ENCODE data around the gene NPAT.
"Not testable (repeated sequence)": the region's sequence is repeated elsewhere in the genome, so short reads cannot be mapped to it uniquely, and the experiment has no call there.

NPAT gene

DNA sequence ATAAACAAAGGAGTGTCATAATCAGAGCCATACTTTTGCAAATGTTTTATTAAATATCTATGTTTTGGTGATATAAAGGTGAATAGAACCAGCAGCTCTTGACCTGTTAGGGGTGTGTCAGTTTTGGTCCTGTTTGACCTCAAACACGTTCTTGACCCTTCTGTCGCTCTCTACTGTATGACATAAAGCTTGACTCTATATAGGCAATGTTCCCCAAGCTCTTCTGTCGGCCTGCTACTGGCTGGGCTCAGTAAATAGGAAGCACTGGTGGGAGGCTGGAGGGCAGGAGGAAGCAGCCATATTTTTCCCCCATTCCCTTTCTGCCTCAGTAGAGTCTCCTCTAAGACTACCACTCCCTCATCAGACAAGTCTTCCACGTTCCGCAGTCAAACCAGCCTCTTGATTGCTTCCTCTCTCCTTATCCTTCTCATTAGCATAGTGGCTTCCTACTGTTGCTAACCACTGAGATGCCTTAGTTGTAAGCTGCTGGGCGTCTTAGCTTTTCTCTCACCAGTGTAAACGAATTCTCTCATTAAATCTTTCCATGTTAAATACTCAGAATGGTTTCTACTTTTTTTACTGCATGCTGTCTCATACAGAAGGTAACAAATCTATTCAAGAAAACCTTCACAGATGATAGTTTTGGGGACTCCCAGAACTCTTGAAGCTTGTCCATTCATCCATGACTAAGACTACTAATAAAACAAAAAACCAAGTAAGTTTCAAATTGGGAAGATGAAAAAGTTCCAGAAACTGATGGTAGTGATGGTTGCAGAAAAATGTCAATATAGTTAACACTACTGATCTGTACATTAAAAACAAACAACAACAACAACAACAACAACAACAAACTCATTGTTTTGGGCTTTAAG is 3.3 kb downstream of the NPAT start:
- DNase-seq: no peak

DNA sequence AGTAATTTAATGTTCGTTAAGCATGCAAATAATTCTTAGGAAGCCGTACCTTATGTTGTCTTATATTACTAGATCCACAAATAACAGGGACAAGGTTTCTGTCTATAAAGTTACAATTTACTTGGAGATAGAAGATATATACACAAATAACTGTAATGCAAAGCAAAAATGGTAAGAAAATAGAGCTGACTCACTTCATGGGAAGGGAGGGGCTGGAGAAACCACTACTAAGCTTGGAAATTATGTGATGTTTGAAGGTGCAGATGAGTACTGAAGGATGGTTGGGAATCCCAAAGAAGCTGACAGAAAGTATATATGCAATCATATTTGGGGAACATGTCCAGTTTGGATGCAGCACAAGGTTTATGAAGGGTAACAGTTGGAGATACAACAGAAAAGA is 4.0 kb downstream of the NPAT start:
- no peak for DNase-seq

- no peak for DNase-seq
Measured at GRCh38 chr11:108216988-108217387, 5.5 kb downstream of the NPAT start.

GRCh38 chr11:108213784-108214183 is 8.7 kb downstream of the NPAT start:
- no peak for DNase-seq

DNA sequence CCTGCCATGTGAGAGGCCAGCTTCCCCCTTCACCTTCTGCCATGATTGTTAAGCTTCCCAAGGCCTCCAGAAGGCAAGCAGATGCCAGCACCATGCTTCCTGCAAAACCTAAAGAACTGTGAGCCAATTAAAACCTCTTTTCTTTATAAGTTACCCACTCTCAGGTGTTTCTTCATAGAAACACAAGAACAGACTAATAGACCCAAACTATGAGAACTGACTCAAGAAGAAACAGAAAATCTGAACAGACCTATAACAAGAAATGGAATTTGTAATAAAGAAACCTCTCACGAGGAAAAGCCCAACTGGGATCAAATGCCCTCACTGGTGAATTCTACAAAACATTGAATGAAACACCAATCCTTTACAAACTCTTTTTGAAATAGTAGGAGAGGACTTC is 12.0 kb downstream of the NPAT start:
- DNase-seq: no peak

DNA sequence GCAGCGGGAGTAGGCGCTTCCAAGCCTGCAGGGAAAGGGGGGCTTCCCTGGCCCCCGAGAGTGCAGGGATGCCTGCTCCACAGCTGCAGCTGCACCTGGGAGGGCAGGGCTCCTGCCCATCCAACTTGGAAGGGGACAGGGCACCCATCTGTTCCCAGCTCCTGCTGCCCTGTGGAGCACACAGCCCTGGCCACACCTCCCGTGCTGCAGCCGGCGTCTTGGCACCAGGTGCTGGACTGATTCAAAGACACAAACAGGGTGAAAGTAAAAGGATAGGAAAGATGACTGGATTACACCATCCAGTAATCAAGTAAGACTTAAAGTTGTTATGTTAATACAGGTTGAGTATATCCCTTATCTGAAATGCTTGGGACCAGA is 14.8 kb downstream of the NPAT start:
- no peak for DNase-seq

GRCh38 chr11:108206969-108207682 is 15.3 kb downstream of the NPAT start:
- DNase-seq: no peak

- DNase-seq: no peak
Measured at GRCh38 chr11:108206171-108206570, 16.3 kb downstream of the NPAT start.

- no peak for DNase-seq
Measured at GRCh38 chr11:108204929-108205499, 17.4 kb downstream of the NPAT start.

- no peak for DNase-seq
Measured at GRCh38 chr11:108204376-108204775, 18.1 kb downstream of the NPAT start.

- DNase-seq: no peak
Measured at GRCh38 chr11:108203075-108203474, 19.4 kb downstream of the NPAT start.

- DNase-seq: no peak
Measured at GRCh38 chr11:108199446-108200321, 22.8 kb downstream of the NPAT start.

DNA sequence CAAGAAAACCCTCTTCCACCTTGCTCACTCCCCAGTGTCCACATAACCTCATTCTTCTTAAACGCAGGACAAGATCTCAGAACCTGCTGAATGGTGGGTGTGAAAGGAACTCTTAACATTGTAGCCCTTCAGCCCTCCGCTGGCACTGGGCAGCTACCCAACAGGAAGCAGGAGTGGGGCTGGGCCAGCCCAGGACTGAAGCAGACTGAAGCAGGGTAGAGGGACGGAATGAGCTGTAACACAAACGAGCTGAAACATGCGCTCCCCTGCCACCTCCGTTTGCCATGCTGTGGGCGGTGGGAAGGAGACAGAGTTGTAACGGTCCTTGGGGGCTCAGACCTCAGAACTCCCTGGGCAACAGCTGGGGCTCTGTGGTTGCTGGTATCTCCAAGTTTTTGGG is 23.6 kb downstream of the NPAT start:
- DNase-seq: no peak

DNA sequence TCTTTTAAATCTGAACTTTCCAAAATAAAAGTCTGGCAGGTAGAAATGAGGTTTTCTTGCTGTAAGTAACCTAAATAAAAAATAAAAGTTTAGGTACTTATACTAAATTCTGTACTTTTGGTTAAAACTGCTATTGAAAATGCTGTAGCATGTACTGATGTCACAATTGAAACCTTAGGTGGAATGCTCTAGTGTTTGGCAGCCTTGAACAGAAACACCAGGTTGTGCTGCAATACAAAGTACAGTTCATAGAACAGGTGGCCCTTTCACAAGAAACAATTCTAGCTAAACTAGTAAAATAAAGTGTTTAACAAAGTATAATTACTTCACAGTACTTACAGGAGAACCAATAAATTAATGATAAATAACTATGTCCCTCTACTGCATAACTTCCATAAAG is 25.1 kb downstream of the NPAT start:
- no peak for DNase-seq

- no peak for DNase-seq
Measured at GRCh38 chr11:108196901-108197300, 25.5 kb downstream of the NPAT start.

DNA sequence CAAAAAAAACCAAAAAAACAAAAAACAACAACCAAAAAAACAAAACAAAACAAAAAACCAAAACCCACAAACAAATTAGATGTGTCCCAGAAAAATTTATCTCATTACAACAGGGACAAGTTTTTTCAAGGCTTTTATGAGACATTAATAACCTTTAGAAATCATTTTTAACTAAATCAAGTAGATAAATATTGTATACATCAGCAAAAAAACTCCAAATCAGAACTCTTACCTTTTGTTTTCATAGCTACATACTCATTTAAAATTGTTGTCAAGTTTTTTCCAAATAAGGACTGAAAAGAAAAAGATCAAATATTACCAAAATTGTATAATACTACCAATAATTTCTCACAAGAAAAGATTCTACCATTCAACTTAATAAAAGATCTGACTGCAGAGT is 28.7 kb downstream of the NPAT start:
- no peak for DNase-seq

- no peak for DNase-seq
Measured at GRCh38 chr11:108177570-108177969, 44.9 kb downstream of the NPAT start.

DNA sequence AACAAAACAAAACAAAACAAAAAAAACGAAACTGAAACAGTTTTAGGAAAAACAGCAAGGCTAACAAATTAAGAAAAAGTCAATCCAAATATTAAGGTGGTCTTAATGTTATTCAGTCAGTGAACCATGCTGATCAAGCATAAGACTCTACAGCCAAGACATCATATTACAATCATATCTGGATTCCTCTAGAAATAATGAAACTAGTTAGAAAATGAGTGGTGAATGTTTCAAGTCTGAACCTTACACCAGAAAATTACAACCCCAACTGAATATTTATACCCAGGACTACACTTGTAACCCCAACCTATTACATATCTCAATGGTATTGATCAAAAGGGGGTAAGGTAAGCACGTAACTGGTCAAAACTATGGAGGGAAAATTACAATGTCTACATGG is 52.3 kb downstream of the NPAT start:
- no peak for DNase-seq

- no peak for DNase-seq
Measured at GRCh38 chr11:108167624-108168023, 54.8 kb downstream of the NPAT start.

- not testable (repeated sequence) for DNase-seq
Measured at GRCh38 chr11:108162878-108163277, 59.6 kb downstream of the NPAT start.

DNA sequence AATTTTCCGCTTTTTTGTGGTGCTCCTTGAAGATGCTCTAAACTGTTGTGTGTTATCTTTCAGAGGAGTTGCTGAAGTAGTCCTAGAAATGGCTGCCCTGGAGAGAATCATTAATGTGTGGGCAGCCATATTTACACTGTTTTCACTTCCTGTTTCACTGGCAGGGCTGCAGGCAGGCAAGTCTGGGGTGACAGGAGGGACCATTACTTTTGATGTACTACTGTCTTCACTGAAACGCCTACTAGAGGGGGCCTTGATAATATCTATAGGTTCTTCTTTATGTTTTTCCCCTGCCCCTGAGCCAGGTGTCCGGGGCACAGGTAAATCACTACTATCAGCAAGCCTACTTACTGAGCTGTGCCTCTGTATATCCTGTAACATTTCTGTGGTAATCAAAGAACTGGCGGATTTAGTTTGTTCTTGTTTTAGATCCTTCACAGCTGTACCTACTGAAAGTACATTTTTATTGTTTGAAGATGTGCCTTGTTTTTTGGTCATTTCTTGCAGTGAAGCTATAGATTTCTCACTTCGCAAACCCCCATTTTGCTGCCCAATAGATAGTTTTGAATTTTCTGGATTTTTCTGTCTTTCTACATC is 61.4 kb downstream of the NPAT start:
- no peak for DNase-seq

DNA sequence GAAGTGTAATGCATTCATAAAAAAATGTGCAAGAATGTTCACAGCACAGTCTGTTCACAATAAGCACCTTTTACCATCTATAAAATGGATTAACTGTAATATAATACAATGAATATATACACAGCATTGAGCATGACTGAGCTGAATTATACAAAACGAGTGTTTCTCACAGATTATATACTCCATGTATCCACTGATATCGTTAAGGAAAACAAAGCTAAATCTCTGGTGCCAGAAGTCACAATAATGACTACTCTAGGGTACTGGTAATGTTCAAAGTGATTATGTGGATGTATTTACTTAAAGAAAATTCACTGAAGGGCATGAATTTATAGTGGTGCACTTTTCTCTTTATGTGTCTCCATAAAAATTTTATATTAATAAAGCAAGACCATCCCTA is 67.8 kb downstream of the NPAT start:
- DNase-seq: no peak

DNA sequence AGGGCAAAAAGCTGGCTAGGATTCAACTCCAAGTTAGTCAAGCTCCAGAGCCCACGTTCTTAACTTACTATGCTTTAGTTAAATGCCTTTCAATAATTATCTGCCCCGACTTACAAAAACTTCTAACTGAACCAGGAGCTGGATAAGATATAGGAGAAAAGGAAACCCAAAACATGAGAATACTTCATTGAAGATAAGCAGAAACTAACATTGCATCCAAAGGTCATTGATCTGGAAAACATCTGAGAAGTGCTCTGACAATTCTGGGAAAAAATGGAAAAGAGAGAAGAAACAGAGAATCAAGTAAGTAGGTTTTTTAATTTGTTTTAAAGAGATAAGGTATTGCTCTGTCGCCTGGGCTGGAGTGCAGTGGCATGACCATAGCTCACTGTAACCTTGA is 73.9 kb downstream of the NPAT start:
- DNase-seq: no peak
